ENCODE data around the gene KRT17.
"Not testable (repeated sequence)": the region's sequence is repeated elsewhere in the genome, so short reads cannot be mapped to it uniquely, and the experiment has no call there.

KRT17 gene

GRCh38 chr17:41599680-41600079 is 24.7 kb downstream of the KRT17 start:
- no peak overlapping the region for H3K4me3 ChIP-seq (ENCODE audit: low read depth, low read length)

GRCh38 chr17:41595585-41595984 is 28.8 kb downstream of the KRT17 start:
- no peak overlapping the region for H3K4me3 ChIP-seq (ENCODE audit: low read depth, low read length)

DNA sequence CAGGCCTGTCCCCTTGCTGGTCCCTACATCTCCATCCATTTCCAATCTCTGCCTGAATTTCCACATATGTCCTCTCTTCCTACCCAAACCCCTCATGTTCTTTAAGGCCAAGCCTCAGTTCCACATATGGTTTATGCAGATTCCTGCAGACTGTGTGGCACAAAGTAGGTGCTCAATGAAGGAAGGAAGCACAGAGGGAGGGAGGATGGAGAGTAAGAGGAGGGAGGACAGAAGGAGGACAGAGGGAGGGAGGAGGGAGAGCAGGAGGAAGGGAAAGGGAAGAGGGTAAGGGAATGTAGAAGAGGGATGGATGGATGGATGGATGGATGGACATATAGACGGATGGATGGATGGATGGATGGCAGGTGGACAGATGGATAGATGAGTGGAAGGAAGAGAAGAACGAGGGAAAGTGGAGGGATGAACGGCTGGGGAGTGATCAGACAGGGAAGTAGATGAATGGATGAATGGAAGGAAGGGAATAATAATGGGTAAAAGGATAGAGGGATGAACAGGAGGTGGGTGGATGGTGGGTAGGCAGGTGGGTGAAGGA is 29.9 kb downstream of the KRT17 start:
- H3K4me3 ChIP-seq (ENCODE audit: low read depth, low read length), result no peak overlapping the region

GRCh38 chr17:41593306-41593981 is 30.9 kb downstream of the KRT17 start:
- no peak overlapping the region for H3K4me3 ChIP-seq (ENCODE audit: low read depth, low read length)

DNA sequence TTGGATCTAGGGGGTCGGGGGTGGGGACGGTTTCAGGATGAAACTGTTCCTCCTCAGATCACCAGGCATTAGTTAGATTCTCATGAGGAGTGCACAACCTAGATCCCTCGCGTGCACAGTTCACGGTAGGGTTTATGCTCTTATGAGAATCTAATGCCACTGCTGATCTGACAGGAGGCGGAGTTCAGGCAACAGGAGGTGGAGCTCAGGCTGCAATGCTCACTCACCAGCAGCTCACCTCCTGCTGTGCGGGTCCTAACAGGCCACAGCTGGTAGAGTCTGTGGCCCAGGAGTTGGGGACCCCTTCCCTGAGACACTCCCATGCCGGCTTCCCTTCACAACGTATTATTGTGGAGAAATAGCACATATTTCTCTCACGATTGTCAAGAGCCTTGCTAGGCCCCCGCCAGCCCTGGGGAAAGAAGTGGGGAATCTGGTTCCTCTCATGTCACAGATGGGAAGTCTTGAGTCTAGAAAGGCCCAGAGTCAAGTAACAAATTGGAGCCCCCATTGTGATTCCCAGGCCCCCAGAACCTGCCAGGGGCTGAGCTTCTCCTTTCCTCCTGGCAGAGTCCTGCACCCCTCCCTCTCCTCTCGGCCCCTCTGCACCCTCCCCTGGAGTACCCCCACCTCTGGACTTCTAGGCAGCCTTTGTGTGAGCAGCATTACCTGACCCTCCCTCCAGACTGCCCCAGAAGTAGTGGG is 31.6 kb downstream of the KRT17 start:
- no peak overlapping the region for H3K4me3 ChIP-seq (ENCODE audit: low read depth, low read length)

DNA sequence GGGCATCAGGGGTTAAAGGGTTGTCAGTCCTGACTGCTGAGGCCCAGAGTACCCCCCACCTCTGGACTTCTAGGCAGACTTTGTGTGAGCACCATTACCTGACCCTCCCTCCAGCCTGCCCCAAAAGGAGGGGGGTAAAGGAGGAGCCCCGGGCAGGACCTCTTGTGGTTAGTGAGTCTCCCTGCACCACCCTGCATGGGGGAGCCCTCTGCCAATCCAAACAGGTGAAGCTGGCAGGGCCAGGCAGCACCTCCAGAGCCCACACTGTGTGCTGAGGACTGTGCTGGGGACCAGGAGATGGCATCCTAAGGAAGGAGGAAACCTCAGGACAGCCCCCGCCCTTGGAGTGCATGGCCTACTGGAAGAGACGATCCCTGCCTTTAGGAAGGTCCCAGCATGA is 35.1 kb downstream of the KRT17 start:
- H3K4me3 ChIP-seq (ENCODE audit: low read depth, low read length), result no peak overlapping the region

- H3K4me3 ChIP-seq (ENCODE audit: low read depth, low read length), result no peak overlapping the region
Measured at GRCh38 chr17:41588126-41588810, 36.1 kb downstream of the KRT17 start.

- no peak within 1 kb of the TSS for H3K4me3 ChIP-seq (ENCODE audit: low read depth, low read length)
Measured at GRCh38 chr17:41586863-41587495, 37.4 kb downstream of the KRT17 start, which contains the start of gene KRT14. TSS of gene KRT14 (minus strand) at chr17:41586895. CDS start at chr17:41586834, 61 bp downstream.

DNA sequence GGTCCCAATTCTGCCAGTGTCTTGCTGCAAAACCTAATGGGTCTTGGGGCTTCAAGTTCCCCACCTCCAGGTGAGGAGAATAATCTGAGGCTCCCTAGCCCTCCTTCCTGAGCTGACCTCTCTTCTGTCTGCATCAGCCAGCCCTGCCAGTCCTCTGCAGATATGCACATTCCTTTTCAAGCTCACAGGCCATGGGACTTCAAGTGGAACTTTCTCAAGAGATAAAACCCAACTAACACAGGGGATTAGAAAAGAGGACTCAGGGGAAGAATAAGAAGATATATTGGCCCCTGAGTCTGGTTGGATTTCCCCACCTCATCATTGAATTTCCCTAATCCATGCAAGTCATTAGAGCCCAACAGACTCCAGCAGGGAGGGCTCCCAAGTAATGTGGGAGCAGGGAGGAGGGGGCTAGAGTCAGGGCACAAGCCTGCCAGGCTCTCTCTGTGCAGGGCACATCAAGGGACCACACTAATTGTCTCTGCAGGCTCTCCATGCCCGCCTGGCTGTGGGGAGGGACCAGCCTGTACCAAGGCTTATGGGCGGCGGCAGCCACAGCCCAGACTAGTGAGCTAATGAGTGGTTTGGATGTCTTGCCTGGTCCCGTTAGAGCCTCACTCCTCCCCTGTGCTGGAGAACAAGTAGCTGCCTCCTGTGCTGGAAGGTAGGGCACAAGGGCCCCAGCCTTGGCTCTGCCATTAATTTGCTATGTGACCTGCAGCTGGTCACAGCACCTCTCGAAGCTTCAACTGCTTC is 38.9 kb downstream of the KRT17 start:
- H3K4me3 ChIP-seq (ENCODE audit: low read depth, low read length), result no peak overlapping the region

- not testable (repeated sequence) for H3K4me3 ChIP-seq (ENCODE audit: low read depth, low read length)
Measured at GRCh38 chr17:41584331-41584927, 39.9 kb downstream of the KRT17 start.

DNA sequence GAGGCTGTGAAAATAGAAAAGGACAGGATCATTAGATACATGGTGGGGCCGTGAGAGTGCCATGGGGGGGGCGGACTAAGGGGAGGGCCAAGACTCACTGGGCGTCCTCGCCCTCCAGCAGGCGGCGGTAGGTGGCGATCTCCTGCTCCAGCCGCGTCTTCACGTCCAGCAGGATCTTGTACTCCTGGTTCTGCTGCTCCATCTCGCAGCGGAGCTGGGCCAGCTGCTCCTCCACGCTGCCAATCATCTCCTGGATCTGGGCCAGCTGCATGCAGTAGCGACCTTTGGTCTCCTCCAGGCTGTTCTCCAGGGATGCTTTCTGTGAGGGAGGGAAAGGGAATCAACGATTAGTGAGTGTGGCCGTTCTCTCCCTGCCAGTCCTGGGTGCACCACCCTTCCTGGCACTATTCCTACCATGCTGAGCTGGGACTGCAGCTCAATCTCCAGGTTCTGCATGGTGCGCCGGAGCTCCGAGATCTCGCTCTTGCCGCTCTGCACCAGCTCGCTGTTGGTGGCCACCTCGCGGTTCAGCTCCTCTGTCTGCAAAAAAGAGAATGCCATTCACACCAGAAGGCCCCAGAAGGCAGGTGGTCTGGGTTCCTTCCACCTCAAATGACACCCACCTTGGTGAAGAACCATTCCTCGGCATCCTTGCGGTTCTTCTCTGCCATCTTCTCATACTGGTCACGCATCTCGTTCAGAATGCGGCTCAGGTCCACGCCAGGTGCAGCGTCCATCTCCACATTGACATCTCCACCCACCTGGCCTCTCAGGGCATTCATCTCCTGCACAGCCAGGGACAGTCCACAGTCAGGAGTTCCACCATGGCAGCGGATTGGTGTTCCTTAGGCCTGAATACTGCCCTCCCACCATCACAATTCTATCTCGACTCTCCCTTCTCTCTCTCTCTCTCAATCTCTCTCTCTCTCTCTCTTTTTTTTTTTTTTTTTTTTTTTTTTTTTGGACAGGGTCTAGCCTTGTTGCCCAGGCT is 40.9 kb downstream of the KRT17 start:
- no peak overlapping the region for H3K4me3 ChIP-seq (ENCODE audit: low read depth, low read length)

DNA sequence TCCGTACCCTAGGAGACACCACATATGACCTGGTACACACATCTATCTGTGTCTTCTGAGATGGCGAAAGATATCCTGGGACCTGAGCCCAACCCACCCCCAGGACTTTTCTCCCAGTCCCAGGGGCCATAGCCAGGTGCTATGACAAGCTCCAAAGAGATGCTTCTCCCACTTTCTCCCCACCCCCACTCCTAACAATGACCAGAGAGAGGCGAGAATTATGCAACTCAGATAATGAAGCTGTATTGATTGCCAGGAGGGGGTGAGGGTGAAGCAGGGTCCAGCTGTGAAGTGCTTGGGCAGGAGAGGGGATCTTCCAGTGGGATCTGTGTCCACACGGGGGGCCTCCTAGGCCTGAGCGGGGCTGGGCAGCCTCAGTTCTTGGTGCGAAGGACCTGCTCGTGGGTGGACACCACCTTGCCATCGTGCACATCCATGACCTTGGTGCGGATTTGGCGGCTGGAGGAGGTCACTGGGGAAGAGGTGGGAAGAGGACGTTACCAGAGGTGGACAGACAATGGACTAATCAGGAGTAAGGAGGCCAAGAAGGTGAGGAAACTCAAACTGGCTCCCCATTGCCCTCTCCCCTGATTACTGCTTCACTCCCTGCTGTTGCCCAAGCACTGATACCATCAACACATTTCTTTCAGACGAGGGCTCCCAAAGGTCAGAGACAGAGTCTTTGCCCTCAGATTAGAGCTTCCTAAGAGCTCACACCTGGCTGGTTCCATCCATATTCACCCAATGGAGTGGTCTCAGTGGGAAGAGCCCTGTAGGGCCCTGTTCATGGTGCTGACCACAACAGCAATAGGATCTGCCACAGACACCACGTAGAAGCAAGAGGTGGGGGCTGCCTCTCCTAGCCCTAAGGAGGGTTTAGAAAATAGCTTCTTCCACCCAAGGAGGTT is 42.1 kb downstream of the KRT17 start:
- H3K4me3 ChIP-seq (ENCODE audit: low read depth, low read length), result not testable (repeated sequence)

DNA sequence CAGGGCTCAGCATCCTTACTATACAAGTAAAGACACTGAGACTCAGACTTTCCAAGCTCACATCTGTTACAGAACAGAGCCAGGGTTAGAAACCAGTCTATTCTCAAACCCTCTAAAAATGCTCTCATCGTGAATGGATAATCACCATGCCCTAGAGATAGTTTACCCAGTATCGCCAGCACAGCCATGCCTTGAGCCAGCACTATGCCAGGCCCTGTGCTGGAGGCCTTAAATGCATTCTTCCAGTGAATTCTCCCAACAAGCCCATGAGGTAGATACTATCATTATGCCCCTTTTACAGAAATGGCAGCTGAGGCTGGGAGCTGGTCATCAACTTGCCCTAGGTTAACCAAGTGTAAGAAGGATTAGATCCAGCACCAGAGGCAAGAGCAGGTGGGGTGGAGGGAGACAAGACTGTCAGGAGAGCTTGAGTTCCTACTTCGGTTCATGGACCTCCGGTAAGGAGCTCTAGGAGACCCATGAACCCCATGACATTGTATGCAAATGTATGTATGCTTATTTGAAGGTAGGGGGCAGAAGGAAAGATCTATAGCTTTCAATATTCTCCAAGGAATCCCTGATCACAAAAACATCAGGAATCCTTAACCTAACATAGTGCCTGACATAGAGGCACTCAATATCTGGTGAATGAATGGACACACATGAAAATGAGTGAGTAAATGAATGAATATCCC is 42.9 kb downstream of the KRT17 start:
- H3K4me3 ChIP-seq (ENCODE audit: low read depth, low read length), result no peak overlapping the region

DNA sequence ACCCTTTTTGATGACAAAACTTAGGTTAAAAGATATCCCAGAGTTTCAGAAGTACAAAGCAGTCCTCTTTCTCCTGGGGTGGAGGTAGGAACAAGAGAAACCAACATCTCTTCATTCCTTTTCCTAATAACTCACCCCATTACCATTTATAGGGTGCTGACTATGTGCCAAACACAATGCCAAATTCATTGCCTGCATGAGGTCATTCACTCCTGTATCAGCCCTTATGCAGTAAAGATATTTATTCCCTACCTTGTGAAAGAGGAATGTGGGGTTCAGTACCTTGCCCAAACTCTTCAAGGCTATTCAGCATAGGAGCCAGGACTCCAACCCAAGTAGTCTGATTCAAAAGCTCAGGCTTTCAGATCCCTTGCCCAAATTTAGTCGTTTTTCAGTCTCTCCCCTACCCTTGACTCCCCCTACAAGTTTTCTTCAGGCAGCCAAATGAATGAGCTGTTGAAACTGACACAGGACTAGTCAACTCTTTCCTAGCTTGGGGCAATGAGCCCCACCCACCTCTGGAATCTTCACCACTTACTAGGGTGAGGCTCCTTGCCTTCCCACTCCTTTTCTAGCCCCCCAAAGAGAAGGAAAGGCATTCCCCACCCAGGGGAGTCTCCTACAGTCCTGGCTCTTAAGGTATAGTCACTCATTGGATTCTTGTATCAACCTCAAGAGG is 43.5 kb downstream of the KRT17 start:
- no peak overlapping the region for H3K4me3 ChIP-seq (ENCODE audit: low read depth, low read length)

DNA sequence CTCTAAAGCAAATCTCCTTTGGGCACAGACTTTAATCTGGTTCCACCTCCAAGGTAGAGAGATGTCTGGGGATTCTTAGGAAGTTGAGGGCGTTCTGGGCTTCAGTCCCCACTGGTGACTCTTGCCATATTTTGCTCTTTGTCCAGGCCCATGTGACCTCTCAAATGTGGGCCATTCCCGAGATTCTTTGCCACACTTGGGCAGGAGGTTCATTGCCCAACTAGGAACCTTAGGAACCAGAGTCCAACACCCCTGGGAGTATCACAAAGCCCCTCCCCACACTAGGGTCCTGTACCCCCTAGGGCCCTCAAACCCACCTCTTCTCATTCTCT is 44.2 kb downstream of the KRT17 start:
- H3K4me3 ChIP-seq (ENCODE audit: low read depth, low read length), result no peak overlapping the region

GRCh38 chr17:41579484-41580243 is 44.7 kb downstream of the KRT17 start:
- H3K4me3 ChIP-seq (ENCODE audit: low read depth, low read length), result no peak overlapping the region
